Loucy (cell line): ENCODE data around the gene WNK4.
A peak's percentile ranks its signal among the peaks of the same experiment; 100 is the strongest.

Source experiments
- H2AFZ ChIP-seq: fragments of 200-600 bp; sonication (generic); 2 replicates; pipeline ENCODE4 v1.6.0; 2016; ENCODE audit warnings: antibody characterized with exemption, mild to moderate bottlenecking, low read length, moderate library complexity
- H3F3A ChIP-seq: fragments of 200-600 bp; 2 replicates; pipeline ENCODE4 v1.6.0; 2016; ENCODE audit warnings: antibody characterized with exemption, low read depth, mild to moderate bottlenecking
- H3K27me3 ChIP-seq: fragments of 200-600 bp; sonication (generic); 2 replicates; pipeline ENCODE4 v1.6.1; 2014; ENCODE audit warnings: low read length, mild to moderate bottlenecking; ENCODE audit not compliant: insufficient read depth, poor library complexity, severe bottlenecking
- H3K36me3 ChIP-seq: fragments of 200-600 bp; sonication (generic); 2 replicates; pipeline ENCODE4 v1.6.1; 2016; ENCODE audit warnings: low read length; ENCODE audit not compliant: insufficient read depth
- H3K4me1 ChIP-seq: fragments of 200-600 bp; sonication (generic); 2 replicates; pipeline ENCODE4 v1.5.1; 2014; ENCODE audit warnings: low read length, mild to moderate bottlenecking; ENCODE audit not compliant: insufficient read depth, poor library complexity, severe bottlenecking
- H3K4me2 ChIP-seq: fragments of 200-600 bp; sonication (generic); 2 replicates; pipeline ENCODE4 v1.6.0; 2014; ENCODE audit warnings: antibody characterized with exemption, low read length, low read depth, mild to moderate bottlenecking; ENCODE audit not compliant: poor library complexity, severe bottlenecking
- H3K4me3 ChIP-seq: fragments of 200-600 bp; sonication (generic); 2 replicates; pipeline ENCODE4 v1.5.1; 2014; ENCODE audit warnings: low read length, mild to moderate bottlenecking, mixed read lengths; ENCODE audit not compliant: poor library complexity, severe bottlenecking
- H3K79me2 ChIP-seq: fragments of 200-600 bp; sonication (generic); 2 replicates; pipeline ENCODE4 v1.6.1; 2014; ENCODE audit warnings: low read length; ENCODE audit not compliant: insufficient read depth
- H3K9ac ChIP-seq: fragments of 200-600 bp; sonication (generic); 2 replicates; pipeline ENCODE4 v1.6.0; 2014; ENCODE audit warnings: mild to moderate bottlenecking, low read depth, low read length, moderate library complexity; ENCODE audit not compliant: poor library complexity, severe bottlenecking
- H3K9me2 ChIP-seq: fragments of 200-600 bp; sonication (generic); replicated peaks from 2 replicates; pipeline ENCODE4 v1.6.1; 2016; ENCODE audit warnings: low read depth, low read length, mixed read lengths
- H3K9me3 ChIP-seq: fragments of 200-600 bp; sonication (generic); 2 replicates; pipeline ENCODE4 v1.6.1; 2014; ENCODE audit warnings: mild to moderate bottlenecking, antibody characterized with exemption, low read length, low read depth; ENCODE audit not compliant: insufficient read depth
- H4K20me1 ChIP-seq: fragments of 200-600 bp; sonication (generic); 2 replicates; pipeline ENCODE4 v1.6.0; 2014; ENCODE audit warnings: antibody characterized with exemption, low read length, mild to moderate bottlenecking; ENCODE audit not compliant: insufficient read depth, poor library complexity, severe bottlenecking
- EZH2phosphoT487 ChIP-seq: fragments of 200-600 bp; IDR thresholded peaks from 2 replicates; pipeline ENCODE4 v1.6.1; 2018; ENCODE audit warnings: antibody characterized with exemption, mild to moderate bottlenecking, moderate library complexity, borderline replicate concordance
- TF ChIP-seq, protein P1 (sequence below): fragments of 200-600 bp; sonication (generic); conservative IDR thresholded peaks from 2 replicates; pipeline ENCODE4 v1.5.1; 2014; ENCODE audit warnings: mild to moderate bottlenecking, antibody characterized with exemption, low read length

WNK4 gene

DNA sequence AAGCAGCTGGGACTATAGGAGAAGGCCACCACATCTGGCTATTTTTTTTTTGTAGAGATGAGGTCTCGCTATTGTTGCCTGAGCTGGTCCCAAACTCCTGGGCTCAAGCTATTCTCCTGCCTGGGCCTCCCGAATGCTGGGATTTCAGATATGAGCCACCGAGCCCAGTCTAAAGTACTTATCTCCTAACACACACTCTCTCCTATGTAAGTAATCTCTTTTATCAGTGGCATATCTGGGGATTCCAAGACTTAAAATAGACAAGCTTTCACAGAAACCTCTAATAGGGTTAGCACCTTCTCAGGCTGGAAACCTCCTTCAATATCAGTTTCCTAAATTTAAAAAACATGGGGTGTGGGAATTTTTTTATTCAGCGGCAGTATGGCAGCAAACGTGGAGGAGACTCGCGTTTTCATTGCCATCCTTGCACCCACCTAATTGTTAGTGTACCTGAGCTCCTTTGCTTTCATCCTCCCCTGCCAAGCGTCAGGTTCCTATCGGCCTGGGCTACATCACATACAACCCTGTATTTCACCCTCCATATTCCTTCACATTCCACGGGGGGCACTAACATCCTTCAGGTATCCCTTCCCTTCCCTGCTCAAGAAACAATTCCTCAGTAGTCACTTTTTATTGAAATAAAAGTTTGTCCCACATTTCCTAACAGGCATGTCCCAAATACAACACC lies 36.7 kb upstream of the WNK4 start:
- Histone ChIP-seq H3K36me3 (no peaks in the 10 kb centered on the region), H3K9me2 (no peaks in the 10 kb centered on the region), H3K79me2 (peaks cover 37% of the 10 kb centered on the region), H2AFZ (peak overlapping the region; percentile 92), H3K4me3 (peak overlapping the region; percentile 82), H3K4me1 (peaks cover 18% of the 10 kb centered on the region), H3K4me2 (peak overlapping the region; percentile 94), H3K27me3 (no peaks in the 10 kb centered on the region), H4K20me1 (no peaks in the 10 kb centered on the region), H3K9ac (peak overlapping the region; percentile 81), H3K9me3 (no peaks in the 10 kb centered on the region), H3F3A (no peaks in the 10 kb centered on the region)
- TF ChIP-seq EZH2phosphoT487, result no peak
- TF ChIP-seq, protein P1, sequence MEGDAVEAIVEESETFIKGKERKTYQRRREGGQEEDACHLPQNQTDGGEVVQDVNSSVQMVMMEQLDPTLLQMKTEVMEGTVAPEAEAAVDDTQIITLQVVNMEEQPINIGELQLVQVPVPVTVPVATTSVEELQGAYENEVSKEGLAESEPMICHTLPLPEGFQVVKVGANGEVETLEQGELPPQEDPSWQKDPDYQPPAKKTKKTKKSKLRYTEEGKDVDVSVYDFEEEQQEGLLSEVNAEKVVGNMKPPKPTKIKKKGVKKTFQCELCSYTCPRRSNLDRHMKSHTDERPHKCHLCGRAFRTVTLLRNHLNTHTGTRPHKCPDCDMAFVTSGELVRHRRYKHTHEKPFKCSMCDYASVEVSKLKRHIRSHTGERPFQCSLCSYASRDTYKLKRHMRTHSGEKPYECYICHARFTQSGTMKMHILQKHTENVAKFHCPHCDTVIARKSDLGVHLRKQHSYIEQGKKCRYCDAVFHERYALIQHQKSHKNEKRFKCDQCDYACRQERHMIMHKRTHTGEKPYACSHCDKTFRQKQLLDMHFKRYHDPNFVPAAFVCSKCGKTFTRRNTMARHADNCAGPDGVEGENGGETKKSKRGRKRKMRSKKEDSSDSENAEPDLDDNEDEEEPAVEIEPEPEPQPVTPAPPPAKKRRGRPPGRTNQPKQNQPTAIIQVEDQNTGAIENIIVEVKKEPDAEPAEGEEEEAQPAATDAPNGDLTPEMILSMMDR, result peak; percentile 28; the same call in 1 of the 2 replicates

DNA sequence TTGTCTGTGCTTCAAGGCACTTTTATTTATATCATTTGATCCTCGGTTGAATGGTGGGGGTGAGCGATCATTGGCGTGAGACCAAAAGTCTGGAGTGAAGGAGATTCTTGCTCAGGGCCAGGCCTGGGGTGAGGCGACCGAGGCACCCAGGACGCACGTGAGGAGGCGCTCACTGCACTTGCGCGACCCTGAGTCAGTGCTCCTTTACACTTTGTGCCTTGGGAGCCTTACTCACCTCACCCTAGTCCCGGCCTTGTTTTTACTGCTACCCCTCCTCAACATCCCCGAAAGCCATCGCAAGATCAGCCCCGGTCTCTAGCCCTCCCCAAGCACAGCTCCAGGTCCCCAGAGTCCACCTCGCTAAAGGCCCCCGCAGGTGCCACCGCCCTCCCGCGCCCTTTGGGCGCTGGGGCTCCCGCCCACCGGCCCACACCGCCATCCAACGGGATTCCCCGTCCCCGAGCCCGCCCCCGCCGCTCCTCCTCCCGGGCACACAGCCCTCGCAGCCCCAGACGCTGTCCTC lies 36.1 kb upstream of the WNK4 start:
- peak overlapping the region; percentile 94 for H3K4me2 ChIP-seq
- H3K79me2 ChIP-seq, result peaks cover 37% of the 10 kb centered on the region
- no peaks in the 10 kb centered on the region for H3F3A ChIP-seq
- H4K20me1 ChIP-seq, result no peaks in the 10 kb centered on the region
- TF ChIP-seq, protein P1, result no peak
- no peak for TF ChIP-seq EZH2phosphoT487
- H3K9ac ChIP-seq, result peak overlapping the region; percentile 81
- no peaks in the 10 kb centered on the region for H3K27me3 ChIP-seq
- peaks cover 18% of the 10 kb centered on the region for H3K4me1 ChIP-seq
- peak overlapping the region; percentile 92 for H2AFZ ChIP-seq
- H3K4me3 ChIP-seq, result peak overlapping the region; percentile 82
- H3K9me3 ChIP-seq, result no peaks in the 10 kb centered on the region
- no peaks in the 10 kb centered on the region for H3K9me2 ChIP-seq
- H3K36me3 ChIP-seq, result no peaks in the 10 kb centered on the region

DNA sequence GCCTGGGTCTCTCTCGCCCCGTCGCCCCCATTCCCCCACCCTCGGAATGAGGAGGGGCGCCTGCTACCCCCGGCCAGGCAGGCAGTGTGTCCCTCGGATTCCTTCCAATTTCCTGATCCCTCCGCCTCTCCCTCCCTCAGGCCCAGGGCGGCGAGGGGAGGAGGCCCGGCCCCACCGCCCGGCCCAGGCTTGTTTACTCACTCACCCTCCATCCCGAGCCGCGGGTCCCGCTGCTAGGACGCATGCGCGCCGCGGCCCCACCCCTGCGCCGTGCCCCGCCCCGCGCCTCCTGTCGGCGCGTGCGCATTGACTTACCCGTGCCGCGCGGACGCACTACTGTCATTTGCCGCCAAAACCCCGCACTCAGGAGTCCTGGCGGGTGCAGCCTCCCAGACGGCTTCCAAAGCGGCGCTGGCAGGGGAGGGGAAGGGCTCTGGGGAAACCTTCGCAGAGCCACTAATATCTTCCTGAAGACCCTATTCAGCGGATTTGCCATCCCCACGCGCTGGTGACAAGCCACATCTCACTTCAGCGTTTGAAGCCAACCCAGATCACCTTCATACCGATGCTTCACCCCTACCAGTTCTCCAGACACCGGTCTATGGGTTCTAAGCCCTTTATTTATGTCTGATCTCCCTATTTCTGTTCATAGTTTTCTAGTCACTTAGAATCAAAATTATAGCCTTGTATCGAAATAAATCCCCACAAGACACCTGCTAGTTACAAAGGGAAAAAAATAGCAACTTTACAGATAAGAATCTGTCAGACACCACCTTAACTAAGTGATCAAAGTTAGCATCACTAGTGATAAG lies 35.4 kb upstream of the WNK4 start, which contains the start of gene EZH1:
EZH1 (minus strand) TSS at position 235 of the 812 bp plus-strand sequence. CDS start 16,099 bp downstream, outside the sequence.
- Histone ChIP-seq H3K9me2 (no peaks in the 10 kb centered on the region), H3F3A (no peaks in the 10 kb centered on the region), H3K36me3 (no peaks in the 10 kb centered on the region), H3K27me3 (no peaks in the 10 kb centered on the region), H3K4me1 (peaks cover 18% of the 10 kb centered on the region), H3K4me2 (peak within 1 kb of the TSS; percentile 94), H4K20me1 (no peaks in the 10 kb centered on the region), H2AFZ (peak within 1 kb of the TSS; percentile 92), H3K9me3 (no peaks in the 10 kb centered on the region), H3K79me2 (peaks cover 37% of the 10 kb centered on the region), H3K4me3 (peak within 1 kb of the TSS; percentile 82), H3K9ac (peak within 1 kb of the TSS; percentile 81)
- TF ChIP-seq EZH2phosphoT487, result no peak
- TF ChIP-seq, protein P1, result no peak
